NCI-H2107 (cell line): Measurements from ENCODE around the gene TNPO3.
"Not testable (repeated sequence)": the region's sequence is repeated elsewhere in the genome, so short reads cannot be mapped to it uniquely, and the experiment has no call there.

Source experiments
- DNase-seq: peaks from one replicate; lab custom pipeline; 2025; lab: John Stamatoyannopoulos, UW

TNPO3 gene

DNA sequence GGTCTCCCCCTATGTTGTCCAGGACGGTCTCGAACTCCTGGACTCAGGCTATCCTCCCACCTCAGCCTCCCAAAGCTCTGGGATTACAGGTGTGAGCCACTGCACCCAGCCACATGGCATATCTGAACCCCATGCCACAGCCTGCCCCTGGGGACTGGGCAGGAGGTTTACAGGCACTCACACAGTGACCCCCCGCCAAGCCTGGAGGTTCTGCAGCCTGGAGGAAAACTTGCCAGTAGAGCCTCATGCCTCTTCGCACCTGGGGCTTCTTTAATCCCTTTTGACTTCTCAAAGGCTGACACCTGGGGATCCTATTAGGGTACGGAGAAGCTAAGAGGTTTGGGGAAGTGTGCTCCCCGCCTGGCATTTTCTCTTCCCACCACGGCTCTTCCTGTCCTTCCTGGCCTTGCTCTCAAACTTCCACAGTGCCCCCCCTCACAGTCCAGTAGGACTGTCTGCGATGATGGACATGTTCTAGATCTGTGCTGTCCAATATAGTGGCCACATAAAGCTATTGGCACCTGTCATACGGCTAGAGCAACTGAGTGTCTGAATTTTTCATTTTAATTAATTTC is 133.0 kb downstream of the TNPO3 start:
- no peak for DNase-seq

DNA sequence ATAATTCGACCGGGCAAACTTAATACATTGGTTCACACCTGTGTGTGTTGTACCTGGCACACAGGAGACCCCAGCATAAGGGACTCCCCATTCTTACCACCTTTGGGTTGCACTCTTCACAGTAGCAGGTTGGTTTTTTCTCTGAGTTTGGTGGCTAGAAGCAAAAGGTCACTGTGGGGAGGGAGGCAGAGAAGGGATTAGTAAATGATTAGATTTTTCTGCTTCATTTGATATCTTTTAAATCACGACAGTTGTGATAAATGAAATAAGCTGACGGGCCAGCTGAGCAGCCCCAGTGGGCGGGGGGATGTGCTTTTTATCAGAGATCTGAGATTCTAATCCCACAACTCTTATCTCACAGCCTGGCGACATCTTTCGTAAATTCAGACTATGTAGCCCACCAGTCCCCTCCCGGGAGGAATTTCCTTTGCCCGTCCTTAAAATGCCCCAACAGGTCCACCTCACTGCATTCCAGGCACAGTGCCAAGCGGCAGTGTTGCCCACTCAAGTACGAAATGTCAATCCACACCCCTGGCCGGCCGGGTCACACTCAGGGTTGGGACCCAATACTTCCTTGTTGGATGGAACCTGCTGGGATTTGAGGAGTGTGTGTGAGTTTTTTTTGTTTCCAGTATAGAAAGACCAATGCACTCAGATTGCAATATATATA is 133.9 kb downstream of the TNPO3 start:
- no peak for DNase-seq

DNA sequence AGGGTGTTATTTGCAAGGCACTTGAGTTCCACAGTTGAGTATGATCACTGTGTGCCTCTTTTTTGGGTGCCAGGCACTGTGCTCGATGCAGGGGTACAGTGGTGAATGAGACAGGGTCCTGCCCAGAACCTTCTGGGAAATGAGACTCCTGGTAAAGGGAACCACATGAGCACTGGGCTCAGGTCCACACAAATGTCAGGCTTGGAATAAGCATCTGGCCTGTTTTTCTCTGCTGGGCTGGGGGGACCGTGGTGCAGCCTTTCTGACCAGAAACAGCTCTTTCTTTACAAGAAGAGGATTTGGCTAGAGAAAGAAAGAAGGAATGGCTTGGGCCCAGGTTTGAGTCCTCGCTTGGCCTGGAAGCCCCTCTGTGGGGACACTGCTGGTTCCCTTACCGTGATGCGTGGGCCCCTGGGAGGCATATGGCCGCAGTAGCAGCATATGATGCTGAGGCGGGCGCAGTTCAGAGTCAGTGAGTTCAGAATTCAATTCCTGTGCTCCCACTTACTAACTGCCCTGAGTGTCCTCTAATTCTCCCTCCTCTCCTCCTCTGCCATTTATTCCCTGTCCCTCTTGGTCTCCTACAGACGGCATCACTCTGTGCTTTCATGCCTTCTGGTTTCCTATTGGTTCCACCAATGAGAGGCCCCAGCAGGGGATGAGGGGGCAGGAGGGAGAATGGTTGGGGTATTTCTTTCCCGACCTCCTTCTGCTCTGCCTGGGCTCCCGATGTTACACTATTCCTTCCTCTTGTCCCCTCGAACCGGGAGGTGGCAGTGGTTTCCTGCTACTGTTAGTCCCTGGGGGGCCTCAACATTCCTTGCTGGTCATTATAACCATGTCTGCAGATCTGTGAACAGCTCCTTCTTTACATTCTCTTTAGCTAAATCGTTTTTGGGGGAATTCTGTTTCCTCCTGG is 134.8 kb downstream of the TNPO3 start:
- no peak for DNase-seq

DNA sequence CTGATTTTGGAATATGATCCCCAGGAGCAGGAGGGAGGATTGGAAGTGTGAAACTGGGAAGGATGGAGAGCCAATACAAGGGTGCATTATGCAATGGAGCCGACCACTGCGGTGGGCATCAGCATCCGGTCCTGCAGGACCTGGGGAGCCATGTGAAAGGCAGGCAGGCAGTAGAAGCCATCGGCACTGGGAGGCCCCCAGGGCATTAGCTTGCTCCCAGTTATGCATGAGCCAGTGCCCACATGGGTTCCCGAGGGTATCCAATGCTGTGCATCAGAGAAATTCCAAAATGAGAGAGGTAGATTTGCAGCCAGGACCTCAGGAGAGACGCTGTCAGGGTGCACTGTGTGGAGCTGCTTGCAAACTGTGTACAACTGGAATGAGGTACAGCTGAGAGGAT is 135.7 kb downstream of the TNPO3 start:
- DNase-seq: no peak

DNA sequence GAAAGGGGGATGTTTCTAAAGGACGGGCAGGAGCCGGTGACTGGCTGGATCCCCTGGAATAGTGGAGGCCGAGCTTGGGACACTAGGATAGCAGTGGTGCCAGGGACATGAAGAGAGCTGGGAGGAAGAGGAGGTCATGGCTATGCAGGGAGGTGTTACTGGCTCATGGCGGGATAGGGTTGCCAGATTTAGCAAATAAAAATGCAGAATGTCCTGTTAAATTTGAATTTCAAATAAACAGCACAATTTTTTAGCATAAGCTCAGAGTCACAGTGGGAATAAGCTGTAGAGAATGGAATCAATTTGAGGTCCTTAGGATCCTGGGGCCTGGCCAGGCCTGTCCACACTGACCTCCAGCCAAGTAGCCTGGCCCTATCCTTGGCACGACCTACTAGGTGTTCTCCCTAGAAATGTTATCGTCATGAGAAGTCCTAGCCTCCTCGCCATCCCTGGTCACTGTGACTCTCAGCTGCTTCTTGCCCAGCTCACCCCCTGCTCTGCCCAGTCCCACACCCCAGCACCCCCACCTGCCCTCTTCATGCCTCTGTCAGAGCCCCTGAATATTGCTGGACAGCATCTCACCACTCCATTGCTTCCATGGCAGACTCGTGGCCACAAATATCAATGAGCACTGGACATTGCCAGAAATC is 136.8 kb downstream of the TNPO3 start:
- no peak for DNase-seq

DNA sequence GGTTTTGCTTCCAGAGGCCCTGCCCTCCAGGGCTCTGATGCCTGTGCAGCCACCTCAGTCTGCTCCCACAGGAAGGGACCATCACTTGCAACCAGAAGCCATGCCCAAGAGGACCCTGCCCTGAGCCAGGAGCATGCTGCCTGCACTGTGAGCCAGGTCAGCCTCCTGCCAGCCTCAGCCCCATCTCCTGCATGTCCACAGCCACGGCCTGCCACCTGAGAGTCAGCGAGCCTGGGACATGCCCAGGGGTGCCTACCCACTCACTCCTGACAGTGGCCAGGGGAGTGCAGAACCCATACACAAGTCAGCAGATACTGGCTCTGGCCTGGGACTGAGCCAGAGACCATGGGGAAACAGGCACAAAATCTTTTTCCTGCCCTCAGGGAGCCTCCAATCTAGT is 137.8 kb downstream of the TNPO3 start:
- DNase-seq: no peak

DNA sequence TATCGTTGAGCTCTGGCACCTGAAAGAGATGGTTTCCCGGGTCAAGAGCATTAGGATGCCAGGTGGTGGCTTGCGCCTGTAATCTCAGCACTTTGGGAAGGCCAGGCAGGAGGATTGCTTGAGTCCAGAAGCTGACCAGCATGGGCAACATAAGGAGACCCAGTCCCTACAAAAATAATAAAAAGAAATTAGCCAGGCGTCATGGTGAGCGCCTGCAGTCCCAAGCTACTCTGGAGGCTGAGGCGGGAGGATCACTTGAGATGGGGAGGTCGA is 138.3 kb downstream of the TNPO3 start:
- DNase-seq: no peak

DNA sequence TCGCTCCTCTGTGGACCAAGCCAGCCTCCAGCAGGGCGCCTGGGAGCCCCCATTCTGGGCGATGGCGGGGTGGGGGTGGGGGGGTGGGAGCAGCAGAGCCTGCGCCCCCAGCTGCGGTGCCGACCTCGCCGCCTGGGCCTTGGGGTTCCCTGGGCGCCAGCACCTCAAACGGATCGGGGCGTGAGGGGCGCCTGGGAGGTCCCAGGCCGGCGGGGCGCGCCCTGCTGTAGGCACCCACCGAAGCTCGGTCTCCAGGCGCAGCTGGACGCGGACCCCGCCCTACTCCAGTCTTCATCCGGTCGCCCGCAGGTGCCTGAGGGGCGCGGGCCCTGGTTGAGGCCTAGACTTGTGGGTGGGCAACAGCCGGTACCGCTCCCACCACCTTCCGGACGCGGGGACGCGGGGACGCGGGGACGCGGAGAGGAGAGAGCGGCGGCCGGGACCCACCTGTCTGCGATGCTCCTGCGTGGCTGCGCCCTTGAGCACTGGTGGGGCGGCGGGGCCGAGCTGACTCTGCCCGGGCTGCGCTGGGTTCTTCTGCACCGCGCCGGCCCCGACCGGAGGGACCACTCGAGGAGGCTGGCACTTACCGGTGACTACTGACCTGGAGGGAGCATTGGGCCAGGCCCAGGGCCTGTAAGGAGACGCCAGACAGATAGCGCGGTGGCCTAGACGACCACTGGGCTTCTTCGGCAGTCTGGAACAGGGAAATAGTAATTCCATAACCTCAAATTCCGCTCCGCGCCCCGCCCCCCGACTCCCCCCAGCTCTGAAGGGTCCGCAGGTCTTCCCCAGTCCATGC is 138.9 kb downstream of the TNPO3 start:
- DNase-seq: no peak

DNA sequence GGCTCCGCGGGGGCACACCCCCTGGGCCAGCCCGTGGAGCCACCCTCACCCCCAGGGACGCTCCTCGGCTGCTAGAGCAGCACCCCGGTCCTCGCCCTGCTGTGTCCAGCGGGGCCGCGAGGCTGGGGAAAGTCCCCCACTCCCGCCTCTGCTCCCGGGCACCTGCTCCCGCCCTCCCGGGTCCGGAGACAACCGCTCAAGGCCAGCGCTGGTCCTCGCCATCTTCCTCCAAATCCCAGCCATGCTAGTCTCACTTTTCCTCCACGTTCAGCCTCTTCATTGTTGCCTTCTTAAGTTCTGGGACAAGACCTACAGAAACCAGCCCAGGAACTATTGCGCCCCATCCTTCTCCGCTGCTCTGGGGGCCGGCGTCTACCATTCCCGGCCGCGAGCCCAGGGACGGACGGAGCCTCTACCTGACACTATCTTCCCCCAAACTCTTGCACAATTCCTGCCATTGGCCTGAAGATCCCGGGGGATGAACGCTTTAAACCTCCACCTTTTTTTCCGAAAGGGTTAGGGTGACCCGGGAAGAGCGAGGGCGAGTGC is 139.6 kb downstream of the TNPO3 start:
- no peak for DNase-seq

DNA sequence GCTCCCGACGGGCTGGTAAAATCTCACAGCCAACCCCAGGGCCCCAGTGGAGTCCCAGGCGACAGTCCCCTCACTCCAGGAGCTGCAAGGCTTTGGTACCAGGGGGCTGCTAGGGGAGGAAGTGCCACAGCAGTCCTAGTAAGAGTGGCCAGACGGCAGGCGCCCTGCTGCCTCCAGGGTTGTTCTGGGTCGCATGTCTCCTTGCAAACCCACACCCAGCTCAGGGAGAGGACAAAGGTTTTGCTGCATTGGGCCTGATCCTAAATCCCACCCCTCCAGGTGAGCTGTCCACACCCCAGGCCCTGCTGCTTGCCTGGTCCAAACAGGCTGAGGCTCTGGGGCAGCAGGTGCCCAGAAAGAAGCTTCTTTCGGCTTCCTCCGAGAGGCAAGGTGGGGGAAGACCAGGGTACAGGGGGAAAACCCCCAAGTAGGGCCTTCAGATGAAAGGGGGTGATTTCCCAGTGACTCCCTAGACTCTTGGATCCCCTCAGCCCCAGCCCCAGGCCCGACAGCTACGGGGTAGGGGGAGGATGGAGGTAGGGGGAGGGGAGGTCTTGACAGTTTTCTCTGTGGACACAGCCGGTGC is 140.3 kb downstream of the TNPO3 start:
- DNase-seq: no peak

DNA sequence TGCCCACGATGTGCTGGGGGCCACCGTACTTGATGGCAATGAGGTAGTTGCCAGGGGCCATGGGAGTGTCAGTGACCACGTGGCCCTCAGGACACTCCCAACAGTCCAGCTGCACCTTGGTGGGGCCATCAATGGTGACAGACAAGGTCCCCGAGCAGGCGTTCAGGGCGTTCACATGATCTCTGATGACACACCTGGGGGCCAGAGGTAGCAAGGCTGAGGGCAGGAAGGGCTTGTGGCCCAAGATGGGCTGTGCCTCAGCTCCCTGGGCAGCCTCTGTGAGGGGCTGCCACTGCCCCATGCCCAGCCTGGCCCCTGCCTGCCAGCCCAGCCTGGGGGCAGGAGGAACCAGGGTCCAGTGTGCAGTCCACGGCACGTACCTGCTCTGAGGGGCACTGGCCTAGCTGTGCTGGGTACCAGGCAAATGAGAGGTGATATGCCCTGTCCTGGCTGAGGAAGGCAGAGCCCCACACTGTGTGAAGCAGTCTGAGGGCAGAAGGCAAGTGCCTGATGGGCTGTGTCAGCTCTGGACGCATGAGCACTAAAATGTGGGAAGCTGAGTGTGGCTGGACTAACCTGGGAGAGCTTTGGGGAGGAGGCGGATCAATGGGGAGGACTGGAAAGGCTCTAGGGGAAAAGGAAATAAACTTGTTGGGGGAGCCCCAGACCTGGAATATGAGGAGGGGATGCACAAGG is 140.9 kb downstream of the TNPO3 start:
- DNase-seq: no peak

DNA sequence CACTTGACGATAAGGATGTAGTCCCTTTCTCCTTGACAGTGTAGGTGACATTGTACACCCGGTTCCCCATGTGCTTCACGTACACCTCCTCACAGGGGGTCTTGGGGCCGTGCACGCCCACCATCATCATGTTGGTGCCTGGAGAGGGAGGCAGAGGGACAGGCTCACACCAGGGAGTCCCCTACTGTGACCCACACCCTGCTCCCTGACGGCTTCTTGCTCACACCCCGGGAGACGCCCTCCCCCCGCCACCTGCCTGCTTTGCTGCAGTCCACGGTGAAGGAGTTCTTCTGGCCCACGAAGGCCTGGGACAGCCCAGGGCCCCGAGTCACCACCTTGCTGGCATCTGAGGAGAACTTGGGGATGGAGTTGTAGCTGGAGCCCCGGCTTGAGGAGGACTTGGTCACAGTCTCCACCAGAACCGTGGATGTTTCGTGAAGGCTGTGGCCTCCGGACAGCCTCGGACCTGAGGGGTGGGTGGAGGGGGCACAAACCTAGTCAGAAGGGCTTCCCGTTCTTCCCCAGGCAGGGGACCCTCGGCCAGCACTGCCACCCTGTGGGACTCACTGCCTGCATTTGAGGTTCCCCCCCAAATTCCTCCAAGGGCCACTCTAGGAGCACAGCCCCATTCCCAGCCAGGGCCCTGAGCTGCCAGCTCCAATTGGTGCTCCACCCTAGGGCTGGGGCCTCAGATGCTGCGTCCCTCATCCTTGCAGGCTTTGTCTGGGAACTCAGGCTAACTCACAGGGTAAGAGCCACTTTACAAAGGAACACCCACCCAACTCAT is 142.0 kb downstream of the TNPO3 start:
- DNase-seq: not testable (repeated sequence)

DNA sequence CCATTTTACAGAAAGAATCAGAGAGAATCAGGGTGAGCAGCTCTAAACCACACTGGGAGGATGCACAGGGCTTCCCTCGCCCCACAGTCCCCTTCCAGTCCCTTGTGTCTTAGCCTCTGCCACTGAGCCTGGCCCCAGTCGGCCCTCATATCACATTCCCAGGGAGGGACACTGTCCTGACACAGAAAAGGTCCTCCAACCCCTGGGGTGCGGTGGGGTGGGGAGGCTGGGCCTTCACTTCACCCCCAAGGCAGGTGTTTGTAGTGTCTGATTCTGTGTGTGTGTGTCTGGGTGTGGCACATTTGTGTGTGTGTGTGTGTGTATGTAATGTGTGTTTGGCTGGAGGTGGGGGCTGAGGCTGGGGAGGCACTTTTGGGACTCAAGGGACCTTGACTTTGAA is 142.6 kb downstream of the TNPO3 start:
- DNase-seq: no peak

DNA sequence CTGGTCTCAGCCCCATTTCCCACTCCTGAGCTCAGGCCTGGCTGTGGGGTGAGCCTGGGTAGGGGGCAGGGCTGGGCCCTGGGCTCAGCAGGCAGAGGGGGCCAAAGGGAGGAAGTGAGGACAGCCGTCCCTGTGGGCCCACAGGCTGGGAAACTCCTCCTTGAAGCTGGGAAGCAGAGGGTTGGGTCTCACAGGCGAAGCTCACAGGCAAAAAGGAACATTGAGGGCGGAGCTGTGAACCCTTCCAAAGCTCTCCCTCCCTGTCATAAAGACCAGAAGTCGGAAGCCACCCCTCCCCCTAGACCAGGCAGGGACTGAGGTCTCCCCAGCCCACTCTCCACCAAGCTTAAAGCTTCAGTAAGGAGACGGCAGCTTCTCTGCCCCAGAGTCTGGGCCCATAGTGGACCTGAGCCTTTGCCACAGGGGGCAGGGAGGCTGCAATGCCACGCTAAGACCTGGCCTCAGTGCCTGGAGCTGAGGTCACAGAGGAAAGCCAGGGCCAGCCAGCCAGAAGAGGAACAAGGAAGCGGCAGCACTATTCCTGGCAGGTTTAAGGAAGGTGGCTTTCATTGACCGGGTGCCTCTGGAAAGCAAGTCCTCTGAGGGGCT is 143.4 kb downstream of the TNPO3 start:
- no peak for DNase-seq

DNA sequence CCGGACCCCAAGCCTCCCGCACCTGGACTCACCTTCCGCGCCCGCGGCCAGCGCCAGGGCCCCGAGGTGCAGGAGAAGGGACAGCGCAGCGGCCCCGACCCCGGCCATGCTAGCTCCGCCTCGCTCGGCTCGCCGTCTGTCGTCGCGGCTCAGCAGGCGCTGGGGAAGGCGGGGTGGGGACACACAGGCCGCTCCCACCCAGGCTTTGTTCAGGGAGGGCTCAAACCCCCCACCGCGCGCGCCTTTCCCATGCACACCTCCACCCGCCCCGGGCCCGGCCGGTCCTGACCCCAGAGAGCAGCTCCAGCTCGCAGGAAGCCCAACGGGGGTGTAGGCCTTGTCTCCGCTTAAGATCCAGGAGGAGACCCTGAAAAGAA is 144.4 kb downstream of the TNPO3 start, which contains the start of gene KCP:
Gene KCP (minus strand): TSS at position 141 of the 377 bp plus-strand sequence. CDS start 33 bp downstream, at position 108.
- DNase-seq: no peak

DNA sequence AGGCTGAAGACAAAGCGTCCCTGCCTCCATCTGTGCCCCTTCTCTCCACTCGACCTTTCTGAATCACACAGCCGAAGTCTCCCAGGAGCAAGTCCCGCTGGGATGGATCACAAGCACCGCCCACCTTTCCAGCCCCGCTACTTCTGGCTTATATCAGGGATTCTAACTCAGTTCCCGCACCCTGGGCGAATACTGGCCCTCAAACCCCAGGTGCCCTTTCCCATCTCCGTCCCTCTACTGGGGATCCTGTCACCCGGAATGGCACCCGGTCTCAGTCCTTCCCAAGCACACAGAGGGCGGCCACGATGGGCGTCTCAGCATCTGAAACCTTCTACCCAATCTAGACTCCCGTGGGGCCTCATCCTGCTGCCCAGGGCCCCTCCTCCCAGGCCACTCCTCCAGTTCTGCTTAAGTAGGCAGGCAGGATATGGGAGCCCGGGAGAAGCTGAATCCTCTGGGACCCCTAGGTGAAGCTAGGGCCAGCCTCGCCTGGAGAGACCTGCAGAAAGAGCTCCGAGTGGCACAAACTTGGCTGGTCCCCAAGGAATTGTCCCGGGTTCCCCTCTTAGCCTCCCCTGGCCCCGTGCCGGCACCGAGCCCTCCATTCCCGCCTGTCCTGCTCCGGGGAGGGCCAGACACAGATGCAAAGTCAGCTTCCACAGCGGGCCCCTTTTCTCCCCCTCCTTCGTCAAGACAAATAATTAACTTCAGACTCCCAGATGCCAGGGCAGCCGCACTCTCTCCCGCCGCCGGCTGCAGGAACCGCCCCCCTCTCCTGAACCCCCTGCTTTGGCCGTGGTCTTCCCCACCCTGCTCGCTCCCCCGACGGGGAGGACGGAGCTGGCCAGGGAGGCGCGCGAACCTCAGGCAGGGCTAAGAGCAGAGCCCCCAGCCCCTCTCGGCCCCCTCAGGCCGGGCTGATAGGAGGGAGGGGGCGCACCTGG is 145.0 kb downstream of the TNPO3 start:
- no peak for DNase-seq

DNA sequence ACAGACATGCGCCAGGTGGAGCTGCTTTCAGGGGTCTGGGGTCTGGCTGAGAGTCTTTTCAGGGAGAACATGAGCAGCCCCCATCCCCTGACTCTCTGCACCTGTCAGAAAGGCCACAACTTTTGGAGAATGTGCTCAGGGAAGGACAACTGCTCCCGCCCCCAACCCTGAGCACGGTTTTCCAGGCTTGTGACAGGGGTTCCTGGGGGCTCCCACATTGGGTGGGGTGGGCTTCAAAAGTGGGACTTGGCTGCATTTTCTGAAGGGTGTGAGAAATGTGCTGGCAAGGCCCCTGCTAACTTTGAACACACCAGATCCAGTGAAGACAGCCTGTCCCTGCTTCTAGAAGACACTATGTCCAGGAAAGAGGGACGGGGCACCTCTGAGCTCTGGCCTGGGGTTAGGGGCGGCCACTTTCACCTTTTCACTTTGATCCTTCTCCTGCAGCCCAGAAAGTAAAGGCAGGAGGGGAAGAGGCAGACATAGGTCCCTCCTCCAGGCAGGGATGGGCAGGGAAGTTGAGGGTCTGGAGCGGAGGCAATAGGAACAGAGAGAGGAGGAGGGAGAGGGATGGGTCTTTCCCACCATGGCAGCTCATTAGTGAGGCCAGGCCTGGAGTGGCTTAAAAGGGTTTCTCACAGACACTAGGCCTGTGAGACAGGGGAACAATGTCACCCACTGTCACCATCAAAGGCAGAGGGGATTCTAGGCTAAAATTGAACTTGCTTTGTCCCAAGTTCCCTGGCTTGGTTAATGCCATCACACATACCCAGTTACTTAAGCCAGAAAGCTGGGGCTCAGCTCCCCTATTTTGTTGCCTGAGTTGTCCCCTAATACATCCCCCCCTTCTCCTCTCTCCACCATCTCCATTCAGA is 145.9 kb downstream of the TNPO3 start:
- no peak for DNase-seq
